GM23248 (cell line): Measurements from ENCODE around the gene CASQ2. TPM values are rescaled to one million over a fixed set of nuclear protein-coding genes. Genes with fewer than 3 reads are reported as not detected.
A peak's percentile ranks its signal among the peaks of the same experiment; 100 is the strongest.

Experiments
- DNase-seq: peaks from one replicate; pipeline ENCODE4 v3.0.0-alpha.2; 2015
- H2AFZ ChIP-seq: fragments of 200-600 bp; sonication (generic); 2 replicates; pipeline ENCODE4 v1.6.1; 2016; ENCODE audit warnings: antibody characterized with exemption
- H3F3A ChIP-seq: fragments of 200-600 bp; sonication (generic); 2 replicates; pipeline ENCODE4 v1.6.1; 2016; ENCODE audit warnings: mild to moderate bottlenecking, antibody characterized with exemption, mixed run types; ENCODE audit not compliant: insufficient read depth
- H3K27ac ChIP-seq: fragments of 200-600 bp; sonication (generic); 2 replicates; pipeline ENCODE4 v1.5.1; 2016; ENCODE audit warnings: mild to moderate bottlenecking
- H3K27me3 ChIP-seq: fragments of 200-600 bp; sonication (generic); replicated peaks from 2 replicates; pipeline ENCODE4 v1.6.1; 2016; ENCODE audit warnings: mild to moderate bottlenecking; ENCODE audit not compliant: insufficient read depth
- H3K36me3 ChIP-seq: fragments of 200-600 bp; sonication (generic); 2 replicates; pipeline ENCODE4 v1.6.1; 2016; ENCODE audit warnings: low read depth, mild to moderate bottlenecking
- H3K4me1 ChIP-seq: fragments of 200-600 bp; sonication (generic); 2 replicates; pipeline ENCODE4 v1.6.1; 2016; ENCODE audit warnings: mild to moderate bottlenecking; ENCODE audit not compliant: insufficient read depth
- H3K4me2 ChIP-seq: fragments of 200-600 bp; sonication (generic); one replicate; pipeline ENCODE4 v1.6.1; 2016; ENCODE audit warnings: mild to moderate bottlenecking; ENCODE audit not compliant: unreplicated experiment
- H3K4me3 ChIP-seq: fragments of 200-600 bp; sonication (generic); 2 replicates; pipeline ENCODE4 v1.5.1; 2016; ENCODE audit warnings: mild to moderate bottlenecking
- H3K79me2 ChIP-seq: fragments of 200-600 bp; sonication (generic); 2 replicates; pipeline ENCODE4 v1.6.1; 2016; ENCODE audit warnings: mild to moderate bottlenecking; ENCODE audit not compliant: insufficient read depth
- H3K9ac ChIP-seq: fragments of 200-600 bp; sonication (generic); 2 replicates; pipeline ENCODE4 v1.6.1; 2016; ENCODE audit warnings: mild to moderate bottlenecking
- H3K9me2 ChIP-seq: fragments of 200-600 bp; sonication (generic); 2 replicates; pipeline ENCODE4 v1.6.1; 2016; ENCODE audit warnings: mixed run types, mild to moderate bottlenecking, moderate library complexity; ENCODE audit not compliant: insufficient read depth
- H3K9me3 ChIP-seq: fragments of 200-600 bp; sonication (generic); one replicate; pipeline ENCODE4 v1.6.1; 2017; ENCODE audit warnings: low read depth
- H4K20me1 ChIP-seq: fragments of 200-600 bp; sonication (generic); 2 replicates; pipeline ENCODE4 v1.6.0; 2016; ENCODE audit not compliant: insufficient read depth
- EZH2 ChIP-seq: fragments of 200-600 bp; sonication (generic); IDR thresholded peaks from 2 replicates; pipeline ENCODE4 v1.6.1; 2018; ENCODE audit warnings: antibody characterized with exemption, mild to moderate bottlenecking; ENCODE audit not compliant: insufficient read depth, poor library complexity, severe bottlenecking
- EZH2phosphoT487 ChIP-seq: fragments of 200-600 bp; sonication (generic); IDR thresholded peaks from 2 replicates; pipeline ENCODE4 v1.6.1; 2018; ENCODE audit warnings: antibody characterized with exemption, moderate library complexity, mild to moderate bottlenecking, low read depth; ENCODE audit not compliant: insufficient read depth
- WGBS, 2 experiments: methylation state at CpG; one replicate each; pipeline ENCODE4 v1.1.6; 2015 to 2017; ENCODE audit warnings: low lambda C conversion rate in 2 of 2, low coverage in 1 of 2; ENCODE audit errors: missing lambda C conversion rate in 2 of 2; 5-methylcytosine and 5-hydroxymethylcytosine counted together
- in situ Hi-C: fragments of 300-500 bp; cut with MboI; formaldehyde crosslinking; loops from 2 replicates; pipeline ENCODE4 v1.15.0; 2020
- polyA plus RNA-seq: library from polyadenylated mRNA; unstranded; fragments of >200 nt; fragmentation: Nextera tagmentation; extraction: Ambion mirVana; gene quantifications from 2 replicates; pipeline ENCODE4 v1.2.1, GENCODE V29; 2016
- total RNA-seq: library from RNA; depleted of rRNA; stranded (reverse); fragments of >200 nt; shearing (Covaris generic); gene quantifications from 2 replicates; pipeline ENCODE4 v1.2.3, GENCODE V29; 2014

The CASQ2 gene
- total and polyA plus RNA-seq, 2 experiments from 2014 or later, result not detected

GRCh38 chr1:115672224-115673009 is 96.1 kb downstream of the CASQ2 start:
- Histone ChIP-seq H4K20me1 (no peaks in the 10 kb centered on the region), H3K36me3 (peaks cover 11% of the 10 kb centered on the region; the same call in 1 of the 2 replicates), H3K9me3 (no peaks in the 10 kb centered on the region), H2AFZ (no peak overlapping the region), H3K4me3 (no peak overlapping the region), H3K27me3 (no peaks in the 10 kb centered on the region), H3K9me2 (no peaks in the 10 kb centered on the region), H3K9ac (no peak overlapping the region), H3K27ac (no peak overlapping the region), H3K4me2 (no peak overlapping the region), H3K79me2 (no peaks in the 10 kb centered on the region), H3K4me1 (peaks cover 19% of the 10 kb centered on the region), H3F3A (peaks cover 22% of the 10 kb centered on the region)
- DNase-seq, result no peak
- 95 to 96% methylated on average over 13 of the region's 13 CpGs for WGBS, 2 experiments
- in situ Hi-C loops, result no loop called here
- TF ChIP-seq EZH2, result no peak
- no peak for TF ChIP-seq EZH2phosphoT487

GRCh38 chr1:115671176-115671934 is 97.2 kb downstream of the CASQ2 start:
- no peak overlapping the region for H3K4me3 ChIP-seq
- no peaks in the 10 kb centered on the region for H3K79me2 ChIP-seq
- H3K27ac ChIP-seq, result no peak overlapping the region
- peaks cover 19% of the 10 kb centered on the region for H3K4me1 ChIP-seq
- H4K20me1 ChIP-seq, result no peaks in the 10 kb centered on the region
- DNase-seq, result no peak
- no peak overlapping the region for H3K4me2 ChIP-seq
- H3K9me3 ChIP-seq, result no peaks in the 10 kb centered on the region
- peaks cover 22% of the 10 kb centered on the region for H3F3A ChIP-seq
- H3K27me3 ChIP-seq, result no peaks in the 10 kb centered on the region
- 92 to 93% methylated on average over 19 of the region's 19 CpGs for WGBS, 2 experiments
- in situ Hi-C loops, result no loop called here
- peaks cover 11% of the 10 kb centered on the region; the same call in 1 of the 2 replicates for H3K36me3 ChIP-seq
- TF ChIP-seq EZH2, result no peak
- no peak for TF ChIP-seq EZH2phosphoT487
- H2AFZ ChIP-seq, result no peak overlapping the region
- H3K9me2 ChIP-seq, result no peaks in the 10 kb centered on the region
- no peak overlapping the region for H3K9ac ChIP-seq

- TF ChIP-seq EZH2phosphoT487, result no peak
- TF ChIP-seq EZH2, result no peak
- no peak overlapping the region for H3K9ac ChIP-seq
- H3K4me2 ChIP-seq, result no peak overlapping the region
- in situ Hi-C loops, result no loop called here
- H3K36me3 ChIP-seq, result peaks cover 11% of the 10 kb centered on the region; the same call in 1 of the 2 replicates
- H3K9me3 ChIP-seq, result no peaks in the 10 kb centered on the region
- no peak overlapping the region for H2AFZ ChIP-seq
- 86 to 88% methylated on average over 14 of the region's 14 CpGs for WGBS, 2 experiments
- H3K4me1 ChIP-seq, result peaks cover 19% of the 10 kb centered on the region
- no peak overlapping the region for H3K27ac ChIP-seq
- no peaks in the 10 kb centered on the region for H4K20me1 ChIP-seq
- no peaks in the 10 kb centered on the region for H3K27me3 ChIP-seq
- no peaks in the 10 kb centered on the region for H3K9me2 ChIP-seq
- DNase-seq, result no peak
- H3K4me3 ChIP-seq, result no peak overlapping the region
- peaks cover 22% of the 10 kb centered on the region for H3F3A ChIP-seq
- no peaks in the 10 kb centered on the region for H3K79me2 ChIP-seq
Observed at GRCh38 chr1:115670476-115671175, 97.9 kb downstream of the CASQ2 start.

DNA sequence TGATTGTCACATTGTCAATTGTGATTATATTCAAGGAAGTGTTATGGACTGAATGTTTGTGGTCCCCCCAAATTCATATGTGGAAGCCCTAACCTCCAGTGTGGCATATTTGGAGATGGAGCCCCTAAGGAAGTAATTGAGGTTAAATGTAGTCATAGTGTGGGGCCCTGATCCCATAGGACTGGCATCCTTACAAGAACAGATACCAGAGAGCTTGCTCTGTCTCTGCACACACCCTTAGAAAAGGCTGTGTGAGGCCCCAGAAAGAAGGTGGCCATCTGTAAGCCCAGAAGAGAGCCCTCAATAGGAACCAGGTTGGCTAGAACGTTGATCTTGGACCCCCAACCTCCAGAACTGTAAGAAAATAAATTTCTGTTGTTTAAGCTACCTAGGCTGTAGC is 98.6 kb downstream of the CASQ2 start:
- in situ Hi-C loops, result no loop called here
- H3K79me2 ChIP-seq, result no peaks in the 10 kb centered on the region; the same call in 1 of the 2 replicates

More for the DNA sequence above, 98.6 kb downstream of the CASQ2 start:
- 42 to 43% methylated on average over 1 of the region's 1 CpG for WGBS, 2 experiments
- no peak overlapping the region for H3K9ac ChIP-seq
- H3K4me3 ChIP-seq, result no peak overlapping the region
- no peak overlapping the region for H3K27ac ChIP-seq
- no peaks in the 10 kb centered on the region for H4K20me1 ChIP-seq
- TF ChIP-seq EZH2 (no peak), EZH2phosphoT487 (no peak)
- H3K9me3 ChIP-seq, result no peaks in the 10 kb centered on the region
- no peak overlapping the region for H2AFZ ChIP-seq
- H3K4me2 ChIP-seq, result no peak overlapping the region
- peaks cover 16% of the 10 kb centered on the region; the same call in 1 of the 2 replicates for H3K36me3 ChIP-seq
- H3K9me2 ChIP-seq, result no peaks in the 10 kb centered on the region
- H3F3A ChIP-seq, result peaks cover 22% of the 10 kb centered on the region
- peak; percentile 45 for DNase-seq
- H3K27me3 ChIP-seq, result no peaks in the 10 kb centered on the region
- H3K4me1 ChIP-seq, result peaks cover 19% of the 10 kb centered on the region
